NCI-H146 (cell line): ENCODE results near the gene NDUFB7.
"Not testable (repeated sequence)": the region's sequence is repeated elsewhere in the genome, so short reads cannot be mapped to it uniquely, and the experiment has no call there.

Source experiments
- DNase-seq: peaks from one replicate; lab custom pipeline; 2025; lab: John Stamatoyannopoulos, UW

NDUFB7 gene

GRCh38 chr19:14571695-14572490 lies at the start of gene NDUFB7:
Gene NDUFB7 (minus strand): TSS chr19:14572066. CDS start chr19:14572000, 66 bp downstream.
- DNase-seq: peak; percentile 97

GRCh38 chr19:14619404-14619803 lies 47.5 kb upstream of the NDUFB7 start:
- DNase-seq: no peak

- no peak for DNase-seq
Measured at GRCh38 chr19:14616407-14616806, 44.5 kb upstream of the NDUFB7 start.

GRCh38 chr19:14615623-14616022 lies 43.8 kb upstream of the NDUFB7 start:
- DNase-seq: no peak

- DNase-seq: no peak
Measured at GRCh38 chr19:14614099-14614412, 42.2 kb upstream of the NDUFB7 start.

GRCh38 chr19:14613399-14614098 lies 41.7 kb upstream of the NDUFB7 start:
- not testable (repeated sequence) for DNase-seq

- no peak for DNase-seq
Measured at GRCh38 chr19:14612657-14613056, 40.8 kb upstream of the NDUFB7 start.

GRCh38 chr19:14612242-14612641 lies 40.4 kb upstream of the NDUFB7 start:
- DNase-seq: not testable (repeated sequence)

- no peak for DNase-seq
Measured at GRCh38 chr19:14611051-14611450, 39.2 kb upstream of the NDUFB7 start.

- no peak for DNase-seq
Measured at GRCh38 chr19:14606627-14607026, 34.8 kb upstream of the NDUFB7 start.

GRCh38 chr19:14603990-14604387 lies 32.1 kb upstream of the NDUFB7 start:
- no peak for DNase-seq

GRCh38 chr19:14599548-14600147 lies 27.8 kb upstream of the NDUFB7 start:
- no peak for DNase-seq

GRCh38 chr19:14595558-14595957 lies 23.7 kb upstream of the NDUFB7 start:
- DNase-seq: no peak

- not testable (repeated sequence) for DNase-seq
Measured at GRCh38 chr19:14589433-14589832, 17.6 kb upstream of the NDUFB7 start.

- not testable (repeated sequence) for DNase-seq
Measured at GRCh38 chr19:14585187-14585586, 13.3 kb upstream of the NDUFB7 start.

GRCh38 chr19:14584372-14584771 lies 12.5 kb upstream of the NDUFB7 start:
- not testable (repeated sequence) for DNase-seq

- no peak for DNase-seq
Measured at GRCh38 chr19:14582894-14583340, 11.1 kb upstream of the NDUFB7 start, which contains the start of gene CLEC17A. Gene CLEC17A (plus strand): TSS chr19:14583084. CDS start chr19:14583161, 77 bp downstream.

GRCh38 chr19:14580623-14581237 lies 8.9 kb upstream of the NDUFB7 start:
- no peak for DNase-seq

GRCh38 chr19:14577885-14578427 lies 6.1 kb upstream of the NDUFB7 start:
- DNase-seq: no peak

GRCh38 chr19:14577264-14577663 lies 5.4 kb upstream of the NDUFB7 start:
- DNase-seq: no peak

- no peak for DNase-seq
Measured at GRCh38 chr19:14576363-14576762, 4.5 kb upstream of the NDUFB7 start.

GRCh38 chr19:14575428-14575980 lies 3.6 kb upstream of the NDUFB7 start:
- no peak for DNase-seq
